Tibial nerve (tissue), 3 donors: ENCODE data around the gene NF2.

Source experiments
- POLR2A ChIP-seq, 2 donors: fragments of 450-650 bp; IDR thresholded peaks; one replicate each; pipeline ENCODE4 v1.6.1; 2017; ENCODE audit warnings: antibody characterized with exemption in 2 of 2, mild to moderate bottlenecking in 2 of 2, moderate library complexity in 2 of 2
- TF ChIP-seq, protein P1 (sequence below), 5 experiments: fragments of 200-600 bp in 3 of 5; fragments of 450-650 bp in 2 of 5; sonication (generic) in 3 of 5; IDR thresholded peaks; one replicate each; pipeline ENCODE4 v1.5.1; 2016 to 2019; ENCODE audit warnings: antibody characterized with exemption in 5 of 5, mild to moderate bottlenecking in 3 of 5, moderate library complexity in 2 of 5

- TF ChIP-seq, protein P1, sequence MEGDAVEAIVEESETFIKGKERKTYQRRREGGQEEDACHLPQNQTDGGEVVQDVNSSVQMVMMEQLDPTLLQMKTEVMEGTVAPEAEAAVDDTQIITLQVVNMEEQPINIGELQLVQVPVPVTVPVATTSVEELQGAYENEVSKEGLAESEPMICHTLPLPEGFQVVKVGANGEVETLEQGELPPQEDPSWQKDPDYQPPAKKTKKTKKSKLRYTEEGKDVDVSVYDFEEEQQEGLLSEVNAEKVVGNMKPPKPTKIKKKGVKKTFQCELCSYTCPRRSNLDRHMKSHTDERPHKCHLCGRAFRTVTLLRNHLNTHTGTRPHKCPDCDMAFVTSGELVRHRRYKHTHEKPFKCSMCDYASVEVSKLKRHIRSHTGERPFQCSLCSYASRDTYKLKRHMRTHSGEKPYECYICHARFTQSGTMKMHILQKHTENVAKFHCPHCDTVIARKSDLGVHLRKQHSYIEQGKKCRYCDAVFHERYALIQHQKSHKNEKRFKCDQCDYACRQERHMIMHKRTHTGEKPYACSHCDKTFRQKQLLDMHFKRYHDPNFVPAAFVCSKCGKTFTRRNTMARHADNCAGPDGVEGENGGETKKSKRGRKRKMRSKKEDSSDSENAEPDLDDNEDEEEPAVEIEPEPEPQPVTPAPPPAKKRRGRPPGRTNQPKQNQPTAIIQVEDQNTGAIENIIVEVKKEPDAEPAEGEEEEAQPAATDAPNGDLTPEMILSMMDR (IDR thresholded peaks at IDR 0.05), result no peak
- TF ChIP-seq POLR2A (IDR thresholded peaks at IDR 0.05), result no peak
These were observed 102.2 kb downstream of the NF2 start for GRCh38 chr22:29705651-29706050.
